Endothelial cell of umbilical vein (primary cell): Measurements from ENCODE around the gene CARS1. TPM values are rescaled to one million over a fixed set of nuclear protein-coding genes. Genes with fewer than 3 reads are reported as not detected.

Source experiments
- BruUV-seq: library from RNA; stranded (reverse); fragments of 400-500 nt; replicated peaks from 2 replicates; lab custom pipeline; 2021; lab: Mats Ljungman, UMichigan
- CTCF ChIA-PET: fragments of 300-600, 350-600 bp; sonication (Branson Sonifier 250); formaldehyde crosslinking; loops from one replicate; lab custom pipeline; 2021; ENCODE audit warnings: antibody characterized with exemption, inconsistent platforms; lab: Charles Lee
- POLR2A ChIA-PET: fragments of 300-600, 350-600 bp; sonication (Branson Sonifier 250); formaldehyde crosslinking; loops from one replicate; lab custom pipeline; 2021; ENCODE audit warnings: antibody characterized with exemption, inconsistent platforms; lab: Charles Lee
- DNase-seq: peaks from one replicate; pipeline ENCODE4 v3.0.0-alpha.2; 2011; ENCODE audit warnings: low read depth, low spot score
- FAIRE-seq: peaks from 2 replicates; lab custom pipeline; 2011; peaks lifted over from hg19 to GRCh38; lab: Jason Lieb, UNC
- H2AFZ ChIP-seq: 2 replicates; pipeline ENCODE4 v1.6.0; 2012; ENCODE audit warnings: low read depth, low read length, control low read depth, inconsistent platforms
- H3K27ac ChIP-seq: 2 replicates; pipeline ENCODE4 v1.5.1; 2011; ENCODE audit warnings: low read depth, mild to moderate bottlenecking, control low read depth, low read length, moderate library complexity; ENCODE audit not compliant: insufficient read depth
- H3K27me3 ChIP-seq, 2 experiments: 2 replicates each; pipeline versions ENCODE4 v1.6.0 to v1.6.1; 2011; ENCODE audit warnings: low read length in 2 of 2, mixed read lengths in 1 of 2; ENCODE audit not compliant: control insufficient read depth in 2 of 2, insufficient read depth in 2 of 2
- H3K36me3 ChIP-seq, 2 experiments: 2 replicates in 1 of 2; 3 replicates in 1 of 2; pipeline ENCODE4 v1.5.1; 2011; ENCODE audit warnings: low read length in 2 of 2, mild to moderate bottlenecking in 1 of 2, moderate library complexity in 1 of 2; ENCODE audit not compliant: control insufficient read depth in 2 of 2, insufficient read depth in 2 of 2; ENCODE audit errors: extremely low read depth in 1 of 2
- H3K4me1 ChIP-seq: 3 replicates; pipeline ENCODE4 v1.5.1; 2011; ENCODE audit warnings: mild to moderate bottlenecking, low read length; ENCODE audit not compliant: control insufficient read depth, insufficient read depth; ENCODE audit errors: extremely low read depth
- H3K4me2 ChIP-seq: 2 replicates; pipeline ENCODE4 v1.6.1; 2011; ENCODE audit warnings: low read length, control low read depth, mixed read lengths; ENCODE audit not compliant: insufficient read depth
- H3K4me3 ChIP-seq, 3 experiments: fragments of 200-600 bp in 1 of 3; sonication (generic), shearing (Covaris generic) in 1 of 3; replicated peaks in 1 of 3; 2 replicates each; pipeline ENCODE4 v1.5.1; 2011 to 2016; ENCODE audit warnings: control low read depth in 3 of 3, low read length in 3 of 3, mild to moderate bottlenecking in 2 of 3, inconsistent platforms in 1 of 3, low read depth in 1 of 3, moderate library complexity in 1 of 3; ENCODE audit not compliant: insufficient read depth in 1 of 3
- H3K79me2 ChIP-seq: 2 replicates; pipeline ENCODE4 v1.6.0; 2012; ENCODE audit warnings: low read length, inconsistent platforms; ENCODE audit not compliant: control insufficient read depth, insufficient read depth
- H3K9ac ChIP-seq: replicated peaks from 2 replicates; pipeline ENCODE3; 2011; ENCODE audit warnings: low read length, control low read depth; ENCODE audit not compliant: insufficient read depth; ENCODE audit errors: extremely low read depth
- H3K9me1 ChIP-seq: replicated peaks from 3 replicates; pipeline ENCODE4 v1.6.0; 2011; ENCODE audit warnings: mild to moderate bottlenecking, low read length; ENCODE audit not compliant: control insufficient read depth, insufficient read depth; ENCODE audit errors: extremely low read depth
- H3K9me3 ChIP-seq: replicated peaks from 2 replicates; pipeline ENCODE4 v1.5.1; 2012; ENCODE audit warnings: low read length, inconsistent platforms; ENCODE audit not compliant: control insufficient read depth, insufficient read depth
- H4K20me1 ChIP-seq: replicated peaks from 2 replicates; pipeline ENCODE3; 2011; ENCODE audit warnings: mild to moderate bottlenecking, low read length; ENCODE audit not compliant: control insufficient read depth, insufficient read depth; ENCODE audit errors: extremely low read depth
- CTCF ChIP-seq, 2 donors: IDR thresholded peaks; 1 replicate in 1 of 2; 2 replicates in 1 of 2; pipeline ENCODE4 v1.5.1; 2011; ENCODE audit warnings: low read length in 2 of 2, mild to moderate bottlenecking in 2 of 2, moderate library complexity in 2 of 2, control low read depth in 1 of 2, inconsistent platforms in 1 of 2, low read depth in 1 of 2; ENCODE audit not compliant: insufficient read depth in 1 of 2; ENCODE audit errors: extremely low read depth in 1 of 2
- EZH2 ChIP-seq: IDR thresholded peaks from 2 replicates; pipeline ENCODE4 v1.6.1; 2012; ENCODE audit warnings: borderline replicate concordance, low read depth, mild to moderate bottlenecking, moderate library complexity, low read length, inconsistent platforms; ENCODE audit not compliant: severe bottlenecking
- FOS ChIP-seq: IDR thresholded peaks from 2 replicates; pipeline ENCODE4 v1.6.1; 2011; ENCODE audit warnings: mild to moderate bottlenecking, low read length, moderate library complexity, borderline replicate concordance; ENCODE audit not compliant: insufficient read depth
- GATA2 ChIP-seq: IDR thresholded peaks from 2 replicates; pipeline ENCODE4 v1.7.0; 2011; ENCODE audit warnings: low read depth, mild to moderate bottlenecking, moderate library complexity, mixed read lengths, low read length; ENCODE audit not compliant: insufficient read length, insufficient read depth
- JUN ChIP-seq: IDR thresholded peaks from 2 replicates; pipeline ENCODE4 v1.6.1; 2011; ENCODE audit warnings: borderline replicate concordance, low read depth; ENCODE audit not compliant: insufficient read length, insufficient read depth
- MAX ChIP-seq: IDR thresholded peaks from 2 replicates; pipeline ENCODE4 v1.6.1; 2011; ENCODE audit not compliant: insufficient read depth, insufficient read length
- MYC ChIP-seq: IDR thresholded peaks from one replicate; pipeline ENCODE4 v1.6.1; 2011; ENCODE audit warnings: mild to moderate bottlenecking, low read depth, low read length
- POLR2A ChIP-seq: IDR thresholded peaks from 2 replicates; pipeline ENCODE4 v1.6.1; 2012; ENCODE audit warnings: low read depth, mild to moderate bottlenecking, control low read depth, low read length
- POLR2AphosphoS5 ChIP-seq: IDR thresholded peaks from 2 replicates; pipeline ENCODE4 v1.6.1; 2012; ENCODE audit warnings: low read depth, mild to moderate bottlenecking, control low read depth, low read length, moderate library complexity; ENCODE audit not compliant: insufficient read depth
- dilution Hi-C: fragments of 300-500 bp; cut with MboI; formaldehyde crosslinking; loops from one replicate; pipeline ENCODE4 v1.15.0; 2019; ENCODE audit warnings: low sequenced_read_pairs; ENCODE audit not compliant: extremely low pct_ligation_motif_present
- intact Hi-C: fragments of 100-400 bp; cut with micrococcal nuclease; formaldehyde crosslinking; loops from one replicate; pipeline ENCODE4 v1.10.0; 2022
- polyA plus RNA-seq, 4 experiments: library from polyadenylated mRNA; depleted of rRNA in 3 of 4; stranded (reverse) in 3 of 4; unstranded in 1 of 4; fragments of >200 nt; gene quantifications; 2 replicates each; pipeline versions ENCODE4 v1.2.1 to v1.2.3, GENCODE V29; 2011 to 2012; ENCODE audit warnings: missing spikeins in 1 of 4
- total RNA-seq: library from RNA; stranded (reverse); gene quantifications from 2 replicates; pipeline ENCODE4 v1.2.3, GENCODE V29; 2021

Gene CARS1
- total and polyA plus RNA-seq, 2 donors (not counting 3 experiments of a cell fraction or from before 2014, with no cell fraction given): 43.5 to 66.2 TPM

GRCh38 chr11:3035333-3035732 lies 21.9 kb downstream of the CARS1 start:
- POLR2A ChIA-PET: no interaction called here
- BruUV-seq: no TSS peak
- FAIRE-seq: no peak

More at GRCh38 chr11:3035333-3035732, 21.9 kb downstream of the CARS1 start:
- Histone ChIP-seq H3K27me3 (no peaks in the 10 kb centered on the region), H3K4me2 (no peak overlapping the region), H4K20me1 (no peaks in the 10 kb centered on the region), H2AFZ (no peak overlapping the region), H3K9me3 (no peaks in the 10 kb centered on the region), H3K4me1 (peaks cover 6% of the 10 kb centered on the region), H3K79me2 (no peaks in the 10 kb centered on the region), H3K36me3 (peaks cover 11 to 24% of the 10 kb centered on the region in 2 experiments), H3K9me1 (no peaks in the 10 kb centered on the region), H3K4me3 (no peak overlapping the region), H3K27ac (no peak overlapping the region), H3K9ac (no peak overlapping the region)
- intact Hi-C loops: no loop called here
- dilution Hi-C loops: no loop called here
- TF ChIP-seq FOS (no peak), EZH2 (no peak), MAX (no peak), POLR2A (no peak), JUN (no peak), CTCF (IDR thresholded peaks at IDR 0.05; ENCODE audit: extremely low read depth in 1 of 2, insufficient read depth in 1 of 2, low read depth in 1 of 2, low read length in 2 of 2) (no peak), POLR2AphosphoS5 (no peak), MYC (no peak), GATA2 (no peak)
- CTCF ChIA-PET: interaction anchor here (0.7 to 6.8 kb wide), 2 partner anchors 55 to 60 kb away, joined by 3 to 183 read pairs; no protein-coding TSS in a partner anchor
- DNase-seq: no peak
